Fibroblast of the aortic adventitia (primary cell): ENCODE data around the gene SPN. TPM values are rescaled to one million over a fixed set of nuclear protein-coding genes. Genes with fewer than 3 reads are reported as not detected.
"Not testable (repeated sequence)": the region's sequence is repeated elsewhere in the genome, so short reads cannot be mapped to it uniquely, and the experiment has no call there.

Experiments used
- DNase-seq: peaks from one replicate; pipeline ENCODE4 v3.0.0-alpha.2; 2010; ENCODE audit warnings: low read depth
- H3K4me3 ChIP-seq: 2 replicates; pipeline ENCODE4 v1.5.1; 2011; ENCODE audit warnings: low read depth, mild to moderate bottlenecking, control low read depth, low read length, moderate library complexity
- total RNA-seq: library from RNA; depleted of rRNA; stranded (reverse); fragments of >200 nt; gene quantifications from 2 replicates; pipeline ENCODE4 v1.2.3, GENCODE V29; 2012; ENCODE audit warnings: low replicate concordance
- TF ChIP-seq, protein P1 (sequence below): IDR thresholded peaks from 2 replicates; pipeline ENCODE4 v1.5.1; 2011; ENCODE audit warnings: mild to moderate bottlenecking, low read length, control low read depth, inconsistent platforms; ENCODE audit not compliant: insufficient read depth

The SPN gene
- total RNA-seq, 1 donor: not detected

DNA sequence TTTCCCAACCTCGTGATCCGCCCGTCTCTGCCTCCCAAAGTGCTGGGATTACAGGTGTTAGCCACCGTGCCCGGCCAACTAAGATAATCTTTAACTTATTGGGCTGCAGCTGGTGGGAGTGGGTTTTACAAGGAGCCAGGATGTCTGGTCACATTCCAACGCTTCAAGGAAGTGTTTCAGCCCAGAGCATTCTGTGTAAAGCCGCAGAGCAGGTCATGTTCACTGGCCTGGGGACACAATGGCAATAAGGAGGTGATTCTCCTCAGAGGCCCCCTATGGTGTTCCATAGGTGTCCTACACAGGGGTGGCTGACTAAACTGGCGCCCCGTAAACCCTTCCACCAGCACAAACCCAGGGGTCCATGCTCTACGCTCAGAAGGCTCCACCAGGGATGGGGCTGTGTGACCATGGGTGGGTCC is 17.1 kb downstream of the SPN start:
- TF ChIP-seq, protein P1, sequence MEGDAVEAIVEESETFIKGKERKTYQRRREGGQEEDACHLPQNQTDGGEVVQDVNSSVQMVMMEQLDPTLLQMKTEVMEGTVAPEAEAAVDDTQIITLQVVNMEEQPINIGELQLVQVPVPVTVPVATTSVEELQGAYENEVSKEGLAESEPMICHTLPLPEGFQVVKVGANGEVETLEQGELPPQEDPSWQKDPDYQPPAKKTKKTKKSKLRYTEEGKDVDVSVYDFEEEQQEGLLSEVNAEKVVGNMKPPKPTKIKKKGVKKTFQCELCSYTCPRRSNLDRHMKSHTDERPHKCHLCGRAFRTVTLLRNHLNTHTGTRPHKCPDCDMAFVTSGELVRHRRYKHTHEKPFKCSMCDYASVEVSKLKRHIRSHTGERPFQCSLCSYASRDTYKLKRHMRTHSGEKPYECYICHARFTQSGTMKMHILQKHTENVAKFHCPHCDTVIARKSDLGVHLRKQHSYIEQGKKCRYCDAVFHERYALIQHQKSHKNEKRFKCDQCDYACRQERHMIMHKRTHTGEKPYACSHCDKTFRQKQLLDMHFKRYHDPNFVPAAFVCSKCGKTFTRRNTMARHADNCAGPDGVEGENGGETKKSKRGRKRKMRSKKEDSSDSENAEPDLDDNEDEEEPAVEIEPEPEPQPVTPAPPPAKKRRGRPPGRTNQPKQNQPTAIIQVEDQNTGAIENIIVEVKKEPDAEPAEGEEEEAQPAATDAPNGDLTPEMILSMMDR: no peak
- no peak overlapping the region for H3K4me3 ChIP-seq
- no peak for DNase-seq

DNA sequence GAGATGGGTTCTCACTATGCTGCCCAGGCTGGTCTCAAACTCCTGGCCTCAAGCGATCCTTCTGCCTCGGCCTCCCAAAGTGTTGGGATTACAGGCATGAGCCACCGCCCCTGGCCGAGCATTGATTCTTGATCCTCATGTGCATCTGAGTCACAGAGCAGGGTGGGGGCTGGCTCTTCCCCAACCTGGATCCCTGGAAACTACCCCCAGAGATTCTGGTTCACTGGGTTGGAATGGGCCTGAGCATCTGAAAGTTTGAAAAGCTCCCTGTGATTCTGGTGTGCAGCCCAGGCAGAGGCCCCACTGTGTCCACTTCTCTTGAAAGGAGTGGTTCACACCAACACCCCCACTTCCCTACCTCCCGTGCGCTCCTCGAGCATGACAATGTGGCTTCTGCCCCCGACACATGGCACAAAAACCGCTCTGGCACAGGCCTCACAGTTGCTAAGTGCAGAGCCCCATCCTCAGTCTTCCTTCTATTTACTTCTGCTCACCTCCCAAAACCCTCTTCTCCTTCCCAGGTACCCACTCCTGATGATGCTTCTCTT is 20.6 kb downstream of the SPN start:
- TF ChIP-seq, protein P1: no peak
- no peak overlapping the region for H3K4me3 ChIP-seq
- no peak for DNase-seq

DNA sequence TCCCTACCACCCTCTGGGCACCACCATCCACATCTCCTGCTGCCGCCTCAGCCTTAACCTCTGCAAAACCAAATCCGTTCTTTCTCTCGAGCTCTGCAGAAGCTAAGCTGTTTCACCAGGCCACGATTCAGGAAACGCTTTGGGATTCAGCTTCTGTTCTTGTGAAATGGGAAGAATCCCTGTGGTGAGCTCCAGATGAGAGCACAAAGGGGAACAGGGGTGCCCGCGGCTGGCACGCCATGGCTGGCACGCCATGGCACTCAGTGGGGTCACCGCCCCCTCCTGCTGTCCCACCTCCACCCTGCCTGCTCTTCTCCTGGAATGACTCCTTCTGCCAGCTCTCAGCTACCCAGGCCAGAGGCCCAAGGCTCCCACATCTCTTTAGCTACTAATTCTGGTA is 21.6 kb downstream of the SPN start:
- DNase-seq: no peak

DNA sequence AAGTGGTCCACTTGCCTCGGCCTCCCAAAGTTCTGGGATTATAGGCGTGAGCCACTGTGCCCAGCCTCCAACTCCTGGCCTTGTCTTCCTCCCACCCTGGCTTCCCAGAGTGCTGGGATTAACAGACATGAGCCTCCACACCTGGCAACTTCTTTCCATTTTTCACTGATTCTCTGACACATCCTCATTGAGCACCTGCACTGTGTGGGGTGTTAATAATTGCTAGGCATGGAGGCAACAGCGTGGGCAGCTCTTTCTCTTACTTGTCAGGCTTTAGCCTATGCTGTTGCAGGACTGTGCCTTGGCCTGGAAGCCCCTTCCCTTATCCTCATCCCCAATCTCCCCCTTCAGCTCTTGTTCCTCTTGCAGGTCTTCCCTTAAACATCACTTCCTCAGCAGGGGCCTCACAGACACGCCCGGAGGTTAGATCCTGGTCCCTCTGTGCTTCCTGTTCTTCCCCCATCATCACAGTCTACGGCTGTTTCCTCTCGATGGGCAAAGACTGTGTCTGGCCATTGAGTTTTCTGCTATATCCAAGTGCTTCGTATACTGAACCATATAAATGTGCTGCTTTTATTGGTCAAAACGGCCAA is 23.8 kb downstream of the SPN start:
- TF ChIP-seq, protein P1: no peak
- DNase-seq: no peak
- no peak overlapping the region for H3K4me3 ChIP-seq

More for the DNA sequence above, 21.6 kb downstream of the SPN start:
- no peak overlapping the region for H3K4me3 ChIP-seq
- TF ChIP-seq, protein P1: no peak

DNA sequence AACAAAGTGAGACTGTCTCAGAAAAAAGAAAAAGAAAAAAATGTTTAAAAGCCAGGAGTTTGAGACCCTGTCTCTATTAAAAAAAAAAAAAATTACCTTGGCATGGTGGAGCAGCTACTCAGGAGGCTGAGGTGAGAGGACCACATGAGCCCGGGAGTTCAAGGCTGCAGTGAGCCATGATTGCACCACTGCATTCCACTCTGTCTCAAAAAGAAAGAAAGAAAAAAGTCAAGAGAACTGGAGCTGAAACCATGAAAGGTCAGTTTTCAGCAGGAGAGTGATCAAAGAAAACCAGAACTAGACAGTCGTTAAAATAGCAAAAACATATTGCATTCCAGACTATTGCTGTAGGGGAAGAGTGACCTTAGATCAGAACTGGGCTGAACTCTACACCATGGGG is 24.7 kb downstream of the SPN start:
- H3K4me3 ChIP-seq: no peak overlapping the region
- TF ChIP-seq, protein P1: no peak
- no peak for DNase-seq

DNA sequence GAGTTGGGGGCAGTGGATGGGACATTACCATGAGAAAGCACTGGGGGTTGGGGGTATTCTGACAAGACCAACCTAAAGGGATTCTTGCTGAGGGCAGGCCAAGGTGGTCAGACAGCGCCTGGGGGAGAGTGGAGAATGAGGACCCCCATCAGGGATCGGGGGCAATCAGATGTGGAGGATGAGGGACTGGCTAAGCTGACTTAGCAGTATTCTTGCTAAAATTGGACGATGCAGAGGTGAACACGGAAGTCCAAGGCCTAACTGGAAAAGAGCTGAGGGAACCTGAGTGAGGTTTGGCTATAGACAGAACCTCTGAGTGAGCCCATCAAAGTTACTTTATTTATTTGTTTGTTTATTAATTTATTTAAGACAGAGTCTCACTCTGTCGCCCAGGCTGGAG is 25.1 kb downstream of the SPN start:
- H3K4me3 ChIP-seq: no peak overlapping the region
- TF ChIP-seq, protein P1: no peak
- no peak for DNase-seq

DNA sequence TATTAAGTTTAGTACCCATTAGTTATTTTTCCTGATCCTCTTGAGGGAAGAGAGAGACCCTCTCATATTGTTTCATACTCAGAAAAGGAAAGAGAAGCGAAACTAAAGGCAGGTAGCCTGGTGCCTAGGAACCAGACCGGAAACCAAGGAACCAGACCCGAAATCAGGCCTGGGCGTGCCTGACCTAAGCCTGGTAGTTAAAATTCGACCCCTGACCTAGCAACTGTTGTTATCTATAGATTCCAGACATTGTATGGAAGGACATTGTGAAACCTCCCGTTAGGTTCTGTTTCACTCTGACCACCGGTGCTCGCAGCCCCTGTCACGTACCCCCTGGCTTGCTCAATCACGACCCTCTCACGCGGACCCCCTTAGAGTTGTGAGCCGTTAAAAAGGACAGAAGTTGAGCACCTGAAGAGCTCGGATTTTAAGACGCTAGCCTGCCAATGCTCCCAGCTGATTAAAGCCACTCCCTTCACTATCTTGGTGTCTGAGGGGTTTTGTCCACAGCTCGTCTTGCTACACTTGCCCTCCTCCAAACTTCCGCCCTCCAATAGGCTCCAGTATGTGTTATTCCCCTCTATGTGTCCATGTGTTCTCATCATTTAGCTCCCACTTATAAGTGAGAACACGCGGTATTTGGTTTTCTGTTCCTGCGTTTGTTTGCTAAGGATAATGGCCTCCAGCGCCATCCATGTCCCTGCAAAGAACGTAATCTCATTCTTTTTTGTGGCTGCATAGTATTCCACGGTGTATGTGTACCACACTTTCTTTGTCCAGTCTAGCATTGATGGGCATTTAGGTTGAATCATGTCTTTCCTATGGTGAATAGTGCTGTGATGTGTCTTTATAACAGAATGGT is 26.7 kb downstream of the SPN start:
- H3K4me3 ChIP-seq, DNase-seq: not testable (repeated sequence)

DNA sequence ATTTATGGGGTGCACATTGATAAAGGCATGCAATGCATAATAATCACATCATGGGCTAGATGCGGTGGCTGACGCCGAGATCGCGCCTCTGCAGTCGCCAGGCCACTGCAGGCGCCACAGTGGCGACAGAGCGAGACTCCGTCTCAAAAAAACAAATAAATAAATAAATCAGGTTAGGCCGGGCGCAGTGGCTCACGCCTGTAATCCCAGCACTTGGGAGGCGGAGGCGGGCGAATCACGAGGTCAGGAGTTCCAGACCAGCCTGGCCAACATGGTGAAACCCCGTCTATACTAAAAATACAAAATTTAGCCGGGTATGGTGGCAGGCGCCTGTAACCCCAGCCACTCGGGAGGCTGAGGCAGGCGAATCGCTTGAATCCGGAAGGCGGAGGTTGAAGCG is 29.6 kb downstream of the SPN start:
- H3K4me3 ChIP-seq, DNase-seq: not testable (repeated sequence)
